ENCODE results near the gene TRIM50. TPM values are rescaled to one million over a fixed set of nuclear protein-coding genes. Genes with fewer than 3 reads are reported as not detected.

Gene TRIM50
- total and polyA plus RNA-seq, 2 of the 4 experiments (the other 2 are of a cell fraction): not detected

GRCh38 chr7:73313521-73313906, 14.4 kb downstream of the TRIM50 start:
- intact Hi-C loops (cut with micrococcal nuclease): no loop called here
- no peaks in the 10 kb centered on the region for H4K20me1 ChIP-seq (ENCODE audit: insufficient read depth, low read length)
- POLR2A ChIA-PET (ENCODE audit: unreplicated experiment): no interaction called here
- H4K8ac ChIP-seq (ENCODE audit: low read depth in 2 of 2, low read length in 2 of 2): no peak overlapping the region
- no peak for DNase-seq
- H3K4me3 ChIP-seq (ENCODE audit: insufficient read depth, low read depth, low read length): no peak overlapping the region
- H3K36me3 ChIP-seq (ENCODE audit: control insufficient read depth, insufficient read depth, low read length): no peaks in the 10 kb centered on the region
- H2BK20ac ChIP-seq (ENCODE audit: low read depth, low read length): no peak overlapping the region
- no peak overlapping the region for H3K9ac ChIP-seq (ENCODE audit: low read depth, low read length)
- H3K9me1 ChIP-seq (ENCODE audit: insufficient read depth, low read length): peaks cover 7% of the 10 kb centered on the region
- no peak overlapping the region for H4K91ac ChIP-seq (ENCODE audit: insufficient read depth, low read depth, low read length)
- CTCF ChIA-PET: no interaction called here
- ATAC-seq (ENCODE audit: low read depth): no peak
- H3K23ac ChIP-seq (ENCODE audit: low read depth, low read length): no peak overlapping the region
- H2AFZ ChIP-seq (replicated peaks; ENCODE audit: low read length, poor library complexity): no peak overlapping the region
- TF ChIP-seq RCOR1 (IDR thresholded peaks at IDR 0.05; ENCODE audit: insufficient replicate concordance, low read length): no peak
- no peaks in the 10 kb centered on the region for H3K4me1 ChIP-seq (ENCODE audit: control insufficient read depth, insufficient read depth, low read length)
- BruUV-seq (replicated peaks): no TSS peak
- in situ Hi-C loops (cut with MboI; ENCODE audit: low sequenced_read_pairs): no loop called here
- 90% methylated on average over 2 of the region's 4 CpGs; no CpG with 5 or more reads in 1 of the 2 experiments for WGBS, 2 experiments (ENCODE audit: extremely low coverage in 2 of 2, insufficient read length in 1 of 2)
- peaks cover 3% of the 10 kb centered on the region for H3K27me3 ChIP-seq (ENCODE audit: control insufficient read depth, insufficient read depth, low read length)
- no peak overlapping the region for H3K4ac ChIP-seq (ENCODE audit: low read depth, low read length)
- H3K79me1 ChIP-seq (ENCODE audit: low read depth in 1 of 2, low read length in 2 of 2): peaks cover 5 to 10% of the 10 kb centered on the region in 2 experiments
- H2BK5ac ChIP-seq (ENCODE audit: low read depth, low read length, poor library complexity, severe bottlenecking): no peak overlapping the region
- H3K18ac ChIP-seq (ENCODE audit: low read depth, low read length): no peak overlapping the region
- no peak overlapping the region for H3K27ac ChIP-seq (ENCODE audit: insufficient read depth, low read length)
- H4K5ac ChIP-seq (ENCODE audit: low read depth, low read length): no peak overlapping the region
- no peak overlapping the region for H2BK120ac ChIP-seq (ENCODE audit: low read depth, low read length)
- H3K4me2 ChIP-seq (ENCODE audit: low read depth, low read length): no peak overlapping the region
- H3K14ac ChIP-seq (replicated peaks; ENCODE audit: low read depth, low read length): no peak overlapping the region
- H2AK5ac ChIP-seq (ENCODE audit: low read depth, low read length): no peak overlapping the region
- no peaks in the 10 kb centered on the region for H3K9me3 ChIP-seq (ENCODE audit: control insufficient read depth, insufficient read depth, low read length)
- no peak overlapping the region for H2BK15ac ChIP-seq (ENCODE audit: low read depth, low read length)
- dilution Hi-C loops (cut with HindIII; ENCODE audit: low sequenced_read_pairs, unreplicated experiment): no loop called here
- no peak overlapping the region for H3K56ac ChIP-seq (ENCODE audit: extremely low read depth, insufficient read depth, low read length)
- H2AK9ac ChIP-seq (replicated peaks; ENCODE audit: low read depth, low read length, poor library complexity): no peak overlapping the region
